ENCODE measurements around the gene JAM3. TPM values are rescaled to one million over a fixed set of nuclear protein-coding genes. Genes with fewer than 3 reads are reported as not detected.

Gene JAM3
- total RNA-seq, 1 experiment from 2014 or later, result 36.5 TPM

DNA sequence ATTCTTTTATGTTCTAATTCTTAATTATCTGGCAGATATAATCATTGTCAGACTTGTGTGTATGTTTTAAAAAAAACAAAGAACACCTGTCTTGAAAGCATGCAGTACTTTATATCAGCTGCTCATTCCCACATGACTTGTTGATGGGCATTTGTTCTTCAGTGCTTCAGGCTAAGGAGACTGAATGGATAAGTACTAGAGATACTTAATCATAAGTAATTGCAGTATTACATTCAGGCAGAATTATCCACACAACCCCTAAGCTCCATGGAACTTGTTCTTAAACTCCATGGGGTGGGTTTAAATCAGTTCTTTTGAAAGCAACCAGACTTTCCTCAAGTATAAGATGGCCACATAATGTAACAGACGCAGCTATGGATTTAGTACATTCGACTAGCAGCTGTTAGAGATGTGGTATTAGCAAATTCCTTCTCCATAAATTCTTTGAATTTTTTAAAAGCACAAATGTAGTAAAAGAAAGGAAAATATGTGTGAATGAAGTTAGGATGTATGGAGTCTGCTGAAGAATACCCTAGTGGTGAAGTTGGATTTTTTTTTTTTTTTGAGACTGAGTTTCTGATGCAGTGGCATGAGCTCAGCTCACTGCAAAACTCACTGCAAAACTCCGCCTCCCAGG is 3.0 kb downstream of the JAM3 start:
- H3T11ph ChIP-seq (ENCODE audit: low read length), result no peak overlapping the region
- H3K56ac ChIP-seq (ENCODE audit: insufficient read length, low read depth, low read length), result no peak overlapping the region
- H3K9me3 ChIP-seq (ENCODE audit: control insufficient read depth, low read depth, low read length), result no peaks in the 10 kb centered on the region
- no peaks in the 10 kb centered on the region; the same call in 1 of the 2 replicates for H3K4me1 ChIP-seq (ENCODE audit: insufficient read depth, low read length)
- no peak overlapping the region for H3K9ac ChIP-seq (ENCODE audit: extremely low read depth, insufficient read length, low read length)
- peaks cover 3% of the 10 kb centered on the region; the same call in 1 of the 2 replicates for H3K79me2 ChIP-seq (ENCODE audit: insufficient read depth, low read length)
- no peak overlapping the region for H3K4me2 ChIP-seq (ENCODE audit: insufficient read depth, insufficient read length, low read length)
- H4K91ac ChIP-seq (ENCODE audit: insufficient read length, low read depth, low read length), result no peak overlapping the region
- no peaks in the 10 kb centered on the region; the same call in 1 of the 2 replicates for H3K27me3 ChIP-seq (ENCODE audit: insufficient read depth, low read length)
- H2BK12ac ChIP-seq (ENCODE audit: insufficient read length, low read depth, low read length), result no peak overlapping the region
- H4K20me1 ChIP-seq (ENCODE audit: control insufficient read depth, insufficient read depth, insufficient read length), result no peaks in the 10 kb centered on the region
- H3K14ac ChIP-seq (ENCODE audit: insufficient read depth, low read length), result no peak overlapping the region
- TF ChIP-seq, protein P1, sequence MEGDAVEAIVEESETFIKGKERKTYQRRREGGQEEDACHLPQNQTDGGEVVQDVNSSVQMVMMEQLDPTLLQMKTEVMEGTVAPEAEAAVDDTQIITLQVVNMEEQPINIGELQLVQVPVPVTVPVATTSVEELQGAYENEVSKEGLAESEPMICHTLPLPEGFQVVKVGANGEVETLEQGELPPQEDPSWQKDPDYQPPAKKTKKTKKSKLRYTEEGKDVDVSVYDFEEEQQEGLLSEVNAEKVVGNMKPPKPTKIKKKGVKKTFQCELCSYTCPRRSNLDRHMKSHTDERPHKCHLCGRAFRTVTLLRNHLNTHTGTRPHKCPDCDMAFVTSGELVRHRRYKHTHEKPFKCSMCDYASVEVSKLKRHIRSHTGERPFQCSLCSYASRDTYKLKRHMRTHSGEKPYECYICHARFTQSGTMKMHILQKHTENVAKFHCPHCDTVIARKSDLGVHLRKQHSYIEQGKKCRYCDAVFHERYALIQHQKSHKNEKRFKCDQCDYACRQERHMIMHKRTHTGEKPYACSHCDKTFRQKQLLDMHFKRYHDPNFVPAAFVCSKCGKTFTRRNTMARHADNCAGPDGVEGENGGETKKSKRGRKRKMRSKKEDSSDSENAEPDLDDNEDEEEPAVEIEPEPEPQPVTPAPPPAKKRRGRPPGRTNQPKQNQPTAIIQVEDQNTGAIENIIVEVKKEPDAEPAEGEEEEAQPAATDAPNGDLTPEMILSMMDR (conservative IDR thresholded peaks at IDR 0.05), result peak; percentile 41; the same call in 2 of the 3 replicates
- no peak overlapping the region for H4K5ac ChIP-seq (ENCODE audit: insufficient read length, low read depth, low read length)
- no peak overlapping the region for H4K8ac ChIP-seq (replicated peaks; ENCODE audit: insufficient read length, low read depth, low read length)
- H2BK5ac ChIP-seq (ENCODE audit: insufficient read length, low read length), result no peak overlapping the region
- peaks cover 21% of the 10 kb centered on the region for H3K27me3 Mint-ChIP-seq (ENCODE audit: low read depth)
- no peak overlapping the region for H3K27ac ChIP-seq (ENCODE audit: insufficient read length, low read depth, low read length)
- no peak overlapping the region for H2BK120ac ChIP-seq (ENCODE audit: low read depth, low read length, poor library complexity, severe bottlenecking)
- WGBS (ENCODE audit: extremely low coverage, insufficient read length, low lambda C conversion rate), result no CpG with 5 or more reads among the region's 3 CpGs
- no peaks in the 10 kb centered on the region for H3K23me2 ChIP-seq (ENCODE audit: insufficient read length, low read depth, low read length, poor library complexity, severe bottlenecking)
- peaks cover 0 to 2% (median 0%) of the 10 kb centered on the region in 3 experiments; a peak in 1 of 7 replicates for H3K36me3 Mint-ChIP-seq (ENCODE audit: insufficient read depth in 1 of 3, low read depth in 3 of 3)
- H2AFZ ChIP-seq (ENCODE audit: low read length), result no peak overlapping the region
- H3K4me1 Mint-ChIP-seq, result peaks cover 14 to 34% of the 10 kb centered on the region in 2 experiments
- H3K23ac ChIP-seq (ENCODE audit: insufficient read length, low read depth, low read length), result no peak overlapping the region
- H3K18ac ChIP-seq (ENCODE audit: insufficient read length, low read depth, low read length), result no peak overlapping the region
- 0 out of 5 replicates have a peak, but pooled peaks cover 0 to under 1% of the 10 kb centered on the region in 2 experiments for H3K9me3 Mint-ChIP-seq
- no peak overlapping the region for H2BK20ac ChIP-seq (ENCODE audit: low read depth, low read length, poor library complexity, severe bottlenecking)
- H3K27ac Mint-ChIP-seq, result no peak overlapping the region
- no peak overlapping the region for H3K4me3 Mint-ChIP-seq
- no peaks in the 10 kb centered on the region for H3K79me1 ChIP-seq (ENCODE audit: insufficient read depth, low read depth, low read length, poor library complexity, severe bottlenecking)
- DNase-seq, result no peak
- no peak overlapping the region for H2AK5ac ChIP-seq (ENCODE audit: insufficient read length, low read length)
- no peak overlapping the region for H2BK15ac ChIP-seq (ENCODE audit: low read depth, low read length)
- H3K4ac ChIP-seq (ENCODE audit: low read depth, low read length), result no peak overlapping the region

All from H9 (cell line).